ENCODE results near the gene IRF2BP1.

The IRF2BP1 gene

GRCh38 chr19:45878043-45878794 is 7.7 kb downstream of the IRF2BP1 start:
- TF ChIP-seq POLR2AphosphoS5 (IDR thresholded peaks at IDR 0.05; ENCODE audit: low read depth, low read length) (no peak), SIN3A (IDR thresholded peaks at IDR 0.05; ENCODE audit: borderline replicate concordance, insufficient read depth, low read length) (no peak), FOXP2 (optimal IDR thresholded peaks at IDR 0.05; ENCODE audit: borderline replicate concordance, extremely low read depth, extremely low read length, insufficient read depth) (no peak)

- TF ChIP-seq TAF1 (IDR thresholded peaks at IDR 0.05; ENCODE audit: borderline replicate concordance, insufficient read depth, low read length): no peak
- TF ChIP-seq REST (IDR thresholded peaks at IDR 0.05; ENCODE audit: insufficient read depth in 1 of 2, low read depth in 2 of 2, low read length in 2 of 2): no peak
- no peak for TF ChIP-seq FOXP2 (optimal IDR thresholded peaks at IDR 0.05; ENCODE audit: borderline replicate concordance, extremely low read depth, extremely low read length, insufficient read depth)
- no peak for TF ChIP-seq SIN3A (IDR thresholded peaks at IDR 0.05; ENCODE audit: borderline replicate concordance, insufficient read depth, low read length)
- no peak for TF ChIP-seq POLR2AphosphoS5 (IDR thresholded peaks at IDR 0.05; ENCODE audit: low read depth, low read length)
These were observed 9.3 kb downstream of the IRF2BP1 start for GRCh38 chr19:45876411-45877197.

GRCh38 chr19:45876161-45876410 is 9.9 kb downstream of the IRF2BP1 start:
- TF ChIP-seq TAF1 (IDR thresholded peaks at IDR 0.05; ENCODE audit: borderline replicate concordance, insufficient read depth, low read length) (no peak), POLR2AphosphoS5 (IDR thresholded peaks at IDR 0.05; ENCODE audit: low read depth, low read length) (no peak), FOXP2 (optimal IDR thresholded peaks at IDR 0.05; ENCODE audit: borderline replicate concordance, extremely low read depth, extremely low read length, insufficient read depth) (no peak), REST (IDR thresholded peaks at IDR 0.05; ENCODE audit: insufficient read depth in 1 of 2, low read depth in 2 of 2, low read length in 2 of 2) (no peak), SIN3A (IDR thresholded peaks at IDR 0.05; ENCODE audit: borderline replicate concordance, insufficient read depth, low read length) (no peak)

GRCh38 chr19:45874620-45874966 is 11.3 kb downstream of the IRF2BP1 start:
- TF ChIP-seq SIN3A (IDR thresholded peaks at IDR 0.05; ENCODE audit: borderline replicate concordance, insufficient read depth, low read length) (no peak), REST (IDR thresholded peaks at IDR 0.05; ENCODE audit: insufficient read depth in 1 of 2, low read depth in 2 of 2, low read length in 2 of 2) (no peak), FOXP2 (optimal IDR thresholded peaks at IDR 0.05; ENCODE audit: borderline replicate concordance, extremely low read depth, extremely low read length, insufficient read depth) (no peak)

GRCh38 chr19:45873219-45873772 is 12.6 kb downstream of the IRF2BP1 start:
- TF ChIP-seq SIN3A (IDR thresholded peaks at IDR 0.05; ENCODE audit: borderline replicate concordance, insufficient read depth, low read length) (no peak), TAF1 (IDR thresholded peaks at IDR 0.05; ENCODE audit: borderline replicate concordance, insufficient read depth, low read length) (no peak), REST (IDR thresholded peaks at IDR 0.05; ENCODE audit: insufficient read depth in 1 of 2, low read depth in 2 of 2, low read length in 2 of 2) (no peak), FOXP2 (optimal IDR thresholded peaks at IDR 0.05; ENCODE audit: borderline replicate concordance, extremely low read depth, extremely low read length, insufficient read depth) (no peak), POLR2AphosphoS5 (IDR thresholded peaks at IDR 0.05; ENCODE audit: low read depth, low read length) (no peak)
